ENCODE results near the gene RASD1.

RASD1 gene

DNA sequence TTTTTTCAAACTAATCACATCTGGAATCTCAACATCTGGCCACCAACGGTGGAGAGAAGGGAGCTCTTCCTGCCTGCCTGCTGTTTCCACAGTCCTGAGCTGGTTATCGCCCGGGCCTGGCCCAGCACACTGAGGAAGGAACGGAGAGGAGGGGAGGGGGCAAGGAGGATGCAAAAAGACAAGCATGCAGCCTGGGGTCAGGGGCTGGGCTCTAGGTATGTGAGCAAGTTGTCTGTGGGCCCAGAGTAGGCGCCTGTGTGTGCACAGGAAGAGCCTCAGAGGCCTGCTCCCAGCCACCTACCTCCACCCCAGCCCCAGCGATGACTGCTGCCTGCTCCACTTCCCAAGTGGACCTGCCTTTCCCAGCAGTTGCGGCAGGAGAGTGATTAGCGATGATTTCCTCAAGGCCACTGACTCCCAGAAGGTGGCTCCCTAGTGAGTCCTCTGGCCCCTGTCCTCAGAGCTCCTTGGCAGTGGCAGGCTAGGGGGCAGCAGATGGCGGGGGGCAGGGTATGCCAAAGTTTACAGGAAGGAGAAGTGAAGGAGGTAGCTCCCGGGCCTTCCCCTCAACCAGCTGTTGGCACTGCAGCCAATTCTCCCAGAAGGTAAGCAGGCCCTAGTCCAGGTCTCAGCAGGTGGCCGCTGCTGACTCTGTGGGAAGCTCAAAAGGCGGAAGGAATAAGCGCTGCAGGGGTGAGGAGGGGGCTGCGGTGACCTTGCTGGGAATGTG lies 27.0 kb upstream of the RASD1 start:
- DNase-seq: no peak
- H2AFZ ChIP-seq (ENCODE audit: low read length): no peak overlapping the region
- no peak overlapping the region for H3K4me2 ChIP-seq (ENCODE audit: low read depth, low read length)
- H3K9me3 ChIP-seq (replicated peaks; ENCODE audit: insufficient read depth, low read length): no peaks in the 10 kb centered on the region
- H3K27ac ChIP-seq (ENCODE audit: low read length): no peak overlapping the region
- no peak overlapping the region for H3K9ac ChIP-seq (ENCODE audit: low read length)
- no peaks in the 10 kb centered on the region for H4K20me1 ChIP-seq (ENCODE audit: insufficient read depth, low read length)
- no peak overlapping the region for H3K4me3 ChIP-seq (ENCODE audit: low read length)
- H3K79me2 ChIP-seq (ENCODE audit: low read length): no peaks in the 10 kb centered on the region
- TF ChIP-seq, protein P1, sequence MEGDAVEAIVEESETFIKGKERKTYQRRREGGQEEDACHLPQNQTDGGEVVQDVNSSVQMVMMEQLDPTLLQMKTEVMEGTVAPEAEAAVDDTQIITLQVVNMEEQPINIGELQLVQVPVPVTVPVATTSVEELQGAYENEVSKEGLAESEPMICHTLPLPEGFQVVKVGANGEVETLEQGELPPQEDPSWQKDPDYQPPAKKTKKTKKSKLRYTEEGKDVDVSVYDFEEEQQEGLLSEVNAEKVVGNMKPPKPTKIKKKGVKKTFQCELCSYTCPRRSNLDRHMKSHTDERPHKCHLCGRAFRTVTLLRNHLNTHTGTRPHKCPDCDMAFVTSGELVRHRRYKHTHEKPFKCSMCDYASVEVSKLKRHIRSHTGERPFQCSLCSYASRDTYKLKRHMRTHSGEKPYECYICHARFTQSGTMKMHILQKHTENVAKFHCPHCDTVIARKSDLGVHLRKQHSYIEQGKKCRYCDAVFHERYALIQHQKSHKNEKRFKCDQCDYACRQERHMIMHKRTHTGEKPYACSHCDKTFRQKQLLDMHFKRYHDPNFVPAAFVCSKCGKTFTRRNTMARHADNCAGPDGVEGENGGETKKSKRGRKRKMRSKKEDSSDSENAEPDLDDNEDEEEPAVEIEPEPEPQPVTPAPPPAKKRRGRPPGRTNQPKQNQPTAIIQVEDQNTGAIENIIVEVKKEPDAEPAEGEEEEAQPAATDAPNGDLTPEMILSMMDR (IDR thresholded peaks at IDR 0.05; ENCODE audit: low read length): no peak
- TF ChIP-seq EZH2 (optimal IDR thresholded peaks at IDR 0.05; ENCODE audit: low read depth, low read length) (no peak), EZH2phosphoT487 (IDR thresholded peaks at IDR 0.05; ENCODE audit: low read length) (no peak)
- no peaks in the 10 kb centered on the region for H3K9me2 ChIP-seq (replicated peaks; ENCODE audit: insufficient read depth, low read length)
- no peaks in the 10 kb centered on the region for H3K4me1 ChIP-seq (ENCODE audit: low read length)
- no peaks in the 10 kb centered on the region for H3K36me3 ChIP-seq (replicated peaks; ENCODE audit: insufficient read depth, low read length)
- H3F3A ChIP-seq (ENCODE audit: insufficient read depth, low read length): no peaks in the 10 kb centered on the region
- H3K27me3 ChIP-seq (replicated peaks; ENCODE audit: insufficient read depth, low read length): no peaks in the 10 kb centered on the region

DNA sequence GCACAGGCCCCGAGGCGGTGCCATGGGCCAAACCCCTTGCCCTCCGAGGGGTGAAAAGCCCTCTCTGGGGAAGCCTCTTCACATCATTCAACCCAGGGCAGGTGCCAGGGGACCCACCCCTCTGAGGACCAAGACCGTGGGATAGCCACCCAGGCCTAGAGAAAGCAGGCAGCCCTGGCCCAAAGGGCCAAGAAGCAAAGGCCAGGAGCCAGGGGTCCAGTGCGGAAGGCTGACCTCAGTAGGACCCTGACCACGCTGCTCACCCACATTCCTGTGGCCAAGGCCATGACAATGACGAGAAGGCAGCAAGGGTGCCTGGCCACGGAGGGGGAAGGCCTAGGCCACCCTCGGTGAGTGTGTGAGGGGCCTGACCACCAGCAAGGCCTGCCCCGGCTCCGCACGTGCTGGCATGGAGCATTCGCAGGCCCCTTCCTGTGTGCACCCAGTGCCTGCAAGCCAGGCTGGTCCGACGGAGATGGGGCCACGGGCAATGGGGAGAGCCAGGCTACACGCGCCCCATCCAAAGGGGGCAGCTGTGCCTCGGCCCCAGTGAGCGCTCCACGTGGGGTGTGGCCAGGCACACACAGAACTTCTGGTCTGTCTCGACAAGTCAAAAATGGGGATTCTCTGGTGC lies 24.5 kb upstream of the RASD1 start:
- Histone ChIP-seq H3K79me2 (ENCODE audit: low read length) (no peaks in the 10 kb centered on the region), H3K27ac (ENCODE audit: low read length) (no peak overlapping the region), H3K9ac (ENCODE audit: low read length) (no peak overlapping the region), H4K20me1 (ENCODE audit: insufficient read depth, low read length) (no peaks in the 10 kb centered on the region), H2AFZ (ENCODE audit: low read length) (no peak overlapping the region), H3K36me3 (replicated peaks; ENCODE audit: insufficient read depth, low read length) (no peaks in the 10 kb centered on the region), H3K4me2 (ENCODE audit: low read depth, low read length) (no peak overlapping the region), H3F3A (ENCODE audit: insufficient read depth, low read length) (no peaks in the 10 kb centered on the region), H3K9me2 (replicated peaks; ENCODE audit: insufficient read depth, low read length) (no peaks in the 10 kb centered on the region), H3K4me1 (ENCODE audit: low read length) (no peaks in the 10 kb centered on the region), H3K9me3 (replicated peaks; ENCODE audit: insufficient read depth, low read length) (no peaks in the 10 kb centered on the region), H3K4me3 (ENCODE audit: low read length) (no peak overlapping the region), H3K27me3 (replicated peaks; ENCODE audit: insufficient read depth, low read length) (no peaks in the 10 kb centered on the region)
- DNase-seq: no peak
- TF ChIP-seq, protein P1 (IDR thresholded peaks at IDR 0.05; ENCODE audit: low read length): no peak
- TF ChIP-seq EZH2phosphoT487 (IDR thresholded peaks at IDR 0.05; ENCODE audit: low read length) (no peak), EZH2 (optimal IDR thresholded peaks at IDR 0.05; ENCODE audit: low read depth, low read length) (no peak)

DNA sequence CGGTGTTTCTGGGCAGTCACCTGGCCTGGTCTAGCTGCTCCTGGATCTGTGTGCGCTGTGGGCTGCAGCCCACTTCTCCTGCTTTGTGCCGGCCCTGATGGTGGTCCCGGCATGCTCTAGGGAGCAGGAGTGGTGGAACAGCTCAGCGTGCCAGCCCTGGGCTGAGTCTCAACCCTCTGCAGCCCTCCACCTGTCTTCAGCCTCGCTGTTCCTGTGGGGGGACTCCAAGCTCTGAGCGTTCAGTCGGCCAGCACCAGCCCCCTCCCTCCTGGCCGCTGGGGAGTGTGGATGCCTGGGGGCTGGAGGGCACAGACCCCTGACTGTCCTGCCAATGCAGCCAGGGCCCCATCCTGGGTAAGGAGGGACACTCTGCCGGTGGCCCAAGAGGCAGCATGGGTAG lies 23.7 kb upstream of the RASD1 start:
- no peaks in the 10 kb centered on the region for H3K79me2 ChIP-seq (ENCODE audit: low read length)
- no peak overlapping the region for H3K9ac ChIP-seq (ENCODE audit: low read length)
- no peak overlapping the region for H3K4me2 ChIP-seq (ENCODE audit: low read depth, low read length)
- H3K9me2 ChIP-seq (replicated peaks; ENCODE audit: insufficient read depth, low read length): no peaks in the 10 kb centered on the region
- TF ChIP-seq, protein P1 (IDR thresholded peaks at IDR 0.05; ENCODE audit: low read length): no peak
- TF ChIP-seq EZH2phosphoT487 (IDR thresholded peaks at IDR 0.05; ENCODE audit: low read length) (no peak), EZH2 (optimal IDR thresholded peaks at IDR 0.05; ENCODE audit: low read depth, low read length) (no peak)
- H3K36me3 ChIP-seq (replicated peaks; ENCODE audit: insufficient read depth, low read length): no peaks in the 10 kb centered on the region
- H3F3A ChIP-seq (ENCODE audit: insufficient read depth, low read length): no peaks in the 10 kb centered on the region
- no peaks in the 10 kb centered on the region for H4K20me1 ChIP-seq (ENCODE audit: insufficient read depth, low read length)
- no peak for DNase-seq
- H3K4me3 ChIP-seq (ENCODE audit: low read length): no peak overlapping the region
- no peaks in the 10 kb centered on the region for H3K27me3 ChIP-seq (replicated peaks; ENCODE audit: insufficient read depth, low read length)
- H3K9me3 ChIP-seq (replicated peaks; ENCODE audit: insufficient read depth, low read length): no peaks in the 10 kb centered on the region
- no peaks in the 10 kb centered on the region for H3K4me1 ChIP-seq (ENCODE audit: low read length)
- H3K27ac ChIP-seq (ENCODE audit: low read length): no peak overlapping the region
- H2AFZ ChIP-seq (ENCODE audit: low read length): no peak overlapping the region

Data from MM.1S (cell line).